Endothelial cell of umbilical vein (primary cell): Measurements from ENCODE around the gene ANG. TPM values are rescaled to one million over a fixed set of nuclear protein-coding genes. Genes with fewer than 3 reads are reported as not detected.
A peak's percentile ranks its signal among the peaks of the same experiment; 100 is the strongest.

Experiments
- BruUV-seq: library from RNA; stranded (reverse); fragments of 400-500 nt; replicated peaks from 2 replicates; lab custom pipeline; 2021; lab: Mats Ljungman, UMichigan
- CTCF ChIA-PET: fragments of 300-600, 350-600 bp; sonication (Branson Sonifier 250); formaldehyde crosslinking; loops from one replicate; lab custom pipeline; 2021; ENCODE audit warnings: antibody characterized with exemption, inconsistent platforms; lab: Charles Lee
- POLR2A ChIA-PET: fragments of 300-600, 350-600 bp; sonication (Branson Sonifier 250); formaldehyde crosslinking; loops from one replicate; lab custom pipeline; 2021; ENCODE audit warnings: antibody characterized with exemption, inconsistent platforms; lab: Charles Lee
- DNase-seq: peaks from one replicate; pipeline ENCODE4 v3.0.0-alpha.2; 2011; ENCODE audit warnings: low read depth, low spot score
- FAIRE-seq: peaks from 2 replicates; lab custom pipeline; 2011; peaks lifted over from hg19 to GRCh38; lab: Jason Lieb, UNC
- H2AFZ ChIP-seq: 2 replicates; pipeline ENCODE4 v1.6.0; 2012; ENCODE audit warnings: low read depth, low read length, control low read depth, inconsistent platforms
- H3K27ac ChIP-seq: 2 replicates; pipeline ENCODE4 v1.5.1; 2011; ENCODE audit warnings: low read depth, mild to moderate bottlenecking, control low read depth, low read length, moderate library complexity; ENCODE audit not compliant: insufficient read depth
- H3K27me3 ChIP-seq, 2 experiments: 2 replicates each; pipeline versions ENCODE4 v1.6.0 to v1.6.1; 2011; ENCODE audit warnings: low read length in 2 of 2, mixed read lengths in 1 of 2; ENCODE audit not compliant: control insufficient read depth in 2 of 2, insufficient read depth in 2 of 2
- H3K36me3 ChIP-seq, 2 experiments: 2 replicates in 1 of 2; 3 replicates in 1 of 2; pipeline ENCODE4 v1.5.1; 2011; ENCODE audit warnings: low read length in 2 of 2, mild to moderate bottlenecking in 1 of 2, moderate library complexity in 1 of 2; ENCODE audit not compliant: control insufficient read depth in 2 of 2, insufficient read depth in 2 of 2; ENCODE audit errors: extremely low read depth in 1 of 2
- H3K4me1 ChIP-seq: 3 replicates; pipeline ENCODE4 v1.5.1; 2011; ENCODE audit warnings: mild to moderate bottlenecking, low read length; ENCODE audit not compliant: control insufficient read depth, insufficient read depth; ENCODE audit errors: extremely low read depth
- H3K4me2 ChIP-seq: 2 replicates; pipeline ENCODE4 v1.6.1; 2011; ENCODE audit warnings: low read length, control low read depth, mixed read lengths; ENCODE audit not compliant: insufficient read depth
- H3K4me3 ChIP-seq, 3 experiments: fragments of 200-600 bp in 1 of 3; sonication (generic), shearing (Covaris generic) in 1 of 3; replicated peaks in 1 of 3; 2 replicates each; pipeline ENCODE4 v1.5.1; 2011 to 2016; ENCODE audit warnings: control low read depth in 3 of 3, low read length in 3 of 3, mild to moderate bottlenecking in 2 of 3, inconsistent platforms in 1 of 3, low read depth in 1 of 3, moderate library complexity in 1 of 3; ENCODE audit not compliant: insufficient read depth in 1 of 3
- H3K79me2 ChIP-seq: 2 replicates; pipeline ENCODE4 v1.6.0; 2012; ENCODE audit warnings: low read length, inconsistent platforms; ENCODE audit not compliant: control insufficient read depth, insufficient read depth
- H3K9ac ChIP-seq: replicated peaks from 2 replicates; pipeline ENCODE3; 2011; ENCODE audit warnings: low read length, control low read depth; ENCODE audit not compliant: insufficient read depth; ENCODE audit errors: extremely low read depth
- H3K9me1 ChIP-seq: replicated peaks from 3 replicates; pipeline ENCODE4 v1.6.0; 2011; ENCODE audit warnings: mild to moderate bottlenecking, low read length; ENCODE audit not compliant: control insufficient read depth, insufficient read depth; ENCODE audit errors: extremely low read depth
- H3K9me3 ChIP-seq: replicated peaks from 2 replicates; pipeline ENCODE4 v1.5.1; 2012; ENCODE audit warnings: low read length, inconsistent platforms; ENCODE audit not compliant: control insufficient read depth, insufficient read depth
- H4K20me1 ChIP-seq: replicated peaks from 2 replicates; pipeline ENCODE3; 2011; ENCODE audit warnings: mild to moderate bottlenecking, low read length; ENCODE audit not compliant: control insufficient read depth, insufficient read depth; ENCODE audit errors: extremely low read depth
- POLR2A ChIP-seq: IDR thresholded peaks from 2 replicates; pipeline ENCODE4 v1.6.1; 2012; ENCODE audit warnings: low read depth, mild to moderate bottlenecking, control low read depth, low read length
- dilution Hi-C: fragments of 300-500 bp; cut with MboI; formaldehyde crosslinking; loops from one replicate; pipeline ENCODE4 v1.15.0; 2019; ENCODE audit warnings: low sequenced_read_pairs; ENCODE audit not compliant: extremely low pct_ligation_motif_present
- intact Hi-C: fragments of 100-400 bp; cut with micrococcal nuclease; formaldehyde crosslinking; loops from one replicate; pipeline ENCODE4 v1.10.0; 2022
- polyA plus RNA-seq, 4 experiments: library from polyadenylated mRNA; depleted of rRNA in 3 of 4; stranded (reverse) in 3 of 4; unstranded in 1 of 4; fragments of >200 nt; gene quantifications; 2 replicates each; pipeline versions ENCODE4 v1.2.1 to v1.2.3, GENCODE V29; 2011 to 2012; ENCODE audit warnings: missing spikeins in 1 of 4
- total RNA-seq: library from RNA; stranded (reverse); gene quantifications from 2 replicates; pipeline ENCODE4 v1.2.3, GENCODE V29; 2021
- TF ChIP-seq, protein P1 (sequence below), 2 donors: IDR thresholded peaks; 1 replicate in 1 of 2; 2 replicates in 1 of 2; pipeline ENCODE4 v1.5.1; 2011; ENCODE audit warnings: low read length in 2 of 2, mild to moderate bottlenecking in 2 of 2, moderate library complexity in 2 of 2, control low read depth in 1 of 2, inconsistent platforms in 1 of 2, low read depth in 1 of 2; ENCODE audit not compliant: insufficient read depth in 1 of 2; ENCODE audit errors: extremely low read depth in 1 of 2

ANG gene
- total and polyA plus RNA-seq, 2 donors (not counting 3 experiments of a cell fraction or from before 2014, with no cell fraction given): 6.2 to 11.2 TPM

DNA sequence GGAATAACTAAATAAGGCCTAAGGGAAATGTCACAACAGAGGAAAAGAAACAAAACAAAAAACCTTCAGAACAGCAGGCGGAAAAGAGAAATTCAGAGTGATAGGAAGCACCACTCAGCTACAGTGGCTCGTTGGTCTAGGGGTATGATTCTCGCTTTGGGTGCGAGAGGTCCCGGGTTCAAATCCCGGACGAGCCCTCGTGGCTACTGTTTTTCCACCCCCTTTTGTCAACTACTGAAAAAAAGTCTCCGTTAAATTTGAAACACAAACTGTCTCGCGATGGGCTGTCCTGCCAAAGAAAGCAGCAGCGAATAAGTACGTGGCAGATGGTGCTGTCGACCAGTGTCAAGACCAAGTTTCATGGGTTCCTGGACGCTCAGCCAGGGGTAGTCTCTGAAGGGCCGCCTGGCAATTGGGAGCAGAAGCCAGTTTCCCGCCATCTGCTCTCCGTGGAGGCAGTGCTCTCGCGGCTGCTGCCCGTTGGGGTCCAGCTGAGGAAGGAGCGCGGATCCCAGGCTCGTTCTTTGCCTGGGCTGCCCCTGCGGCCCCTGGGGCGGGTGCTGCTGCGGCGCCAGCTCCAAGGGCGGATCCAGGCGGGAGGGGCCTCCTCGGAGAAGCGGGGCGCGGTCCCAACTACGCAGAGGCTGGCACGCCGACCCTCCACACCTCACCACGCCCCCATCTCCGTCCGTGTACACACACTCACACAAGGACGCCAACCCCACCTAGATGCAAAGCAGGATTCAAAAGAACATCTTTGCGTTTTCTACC, 4.5 kb upstream of the ANG start, which contains the start of gene RNASE4:
Gene RNASE4 (plus strand): TSS at position 670 of the 771 bp plus-strand sequence. CDS start 14,812 bp downstream, outside the sequence.
- Histone ChIP-seq H3K9ac (peak within 1 kb of the TSS; percentile 97), H3K79me2 (no peaks in the 10 kb centered on the region), H2AFZ (peak within 1 kb of the TSS; percentile 97), H3K9me3 (no peaks in the 10 kb centered on the region), H3K4me2 (peak within 1 kb of the TSS; percentile 86), H3K36me3 (no peaks in the 10 kb centered on the region), H3K27me3 (no peaks in the 10 kb centered on the region), H4K20me1 (no peaks in the 10 kb centered on the region), H3K9me1 (no peaks in the 10 kb centered on the region), H3K27ac (peak within 1 kb of the TSS; percentile 97), H3K4me1 (peaks cover 27% of the 10 kb centered on the region), H3K4me3 (peak within 1 kb of the TSS; percentile 80 to 90 (median 84))
- dilution Hi-C loops: no loop called here
- DNase-seq (peak; percentile 88), FAIRE-seq (peak; percentile 88)
- BruUV-seq: no TSS peak
- TF ChIP-seq, protein P1, sequence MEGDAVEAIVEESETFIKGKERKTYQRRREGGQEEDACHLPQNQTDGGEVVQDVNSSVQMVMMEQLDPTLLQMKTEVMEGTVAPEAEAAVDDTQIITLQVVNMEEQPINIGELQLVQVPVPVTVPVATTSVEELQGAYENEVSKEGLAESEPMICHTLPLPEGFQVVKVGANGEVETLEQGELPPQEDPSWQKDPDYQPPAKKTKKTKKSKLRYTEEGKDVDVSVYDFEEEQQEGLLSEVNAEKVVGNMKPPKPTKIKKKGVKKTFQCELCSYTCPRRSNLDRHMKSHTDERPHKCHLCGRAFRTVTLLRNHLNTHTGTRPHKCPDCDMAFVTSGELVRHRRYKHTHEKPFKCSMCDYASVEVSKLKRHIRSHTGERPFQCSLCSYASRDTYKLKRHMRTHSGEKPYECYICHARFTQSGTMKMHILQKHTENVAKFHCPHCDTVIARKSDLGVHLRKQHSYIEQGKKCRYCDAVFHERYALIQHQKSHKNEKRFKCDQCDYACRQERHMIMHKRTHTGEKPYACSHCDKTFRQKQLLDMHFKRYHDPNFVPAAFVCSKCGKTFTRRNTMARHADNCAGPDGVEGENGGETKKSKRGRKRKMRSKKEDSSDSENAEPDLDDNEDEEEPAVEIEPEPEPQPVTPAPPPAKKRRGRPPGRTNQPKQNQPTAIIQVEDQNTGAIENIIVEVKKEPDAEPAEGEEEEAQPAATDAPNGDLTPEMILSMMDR (IDR thresholded peaks at IDR 0.05; ENCODE audit: extremely low read depth in 1 of 2, insufficient read depth in 1 of 2, low read depth in 1 of 2, low read length in 2 of 2): no peak
- peak; percentile 47 for TF ChIP-seq POLR2A
- intact Hi-C loops: loop anchor here (1.0 to 2.0 kb wide), 6 partner anchors 23 to 351 kb away; partner anchors contain the start of genes CCNB1IP1 and PIP4P1
- ChIA-PET POLR2A (interaction anchor here (1.1 to 1.9 kb wide), 3 partner anchors 19 to 229 kb away, joined by 3 to 6 read pairs (median 3); partner anchors contain the start of genes APEX1 and OSGEP), CTCF (interaction anchor here (0.7 to 6.4 kb wide), 11 partner anchors 19 to 341 kb away, joined by 3 to 49 read pairs (median 5); partner anchors contain the start of gene PARP2)
